ENCODE results near the gene DAB1. TPM values are rescaled to one million over a fixed set of nuclear protein-coding genes. Genes with fewer than 3 reads are reported as not detected.

The DAB1 gene
- total RNA-seq, 3 donors from 2014 or later = not detected

GRCh38 chr1:57329001-57329527 lies 94.8 kb downstream of the DAB1 start:
- H3K4me3 Mint-ChIP-seq = no peak overlapping the region
- no peaks in the 10 kb centered on the region for H3K36me3 Mint-ChIP-seq (ENCODE audit: insufficient read depth)
- no peaks in the 10 kb centered on the region for H3K9me3 Mint-ChIP-seq
- ATAC-seq (no peak), DNase-seq (no peak)
- no peaks in the 10 kb centered on the region for H3K27me3 Mint-ChIP-seq (ENCODE audit: low read depth)
- no peaks in the 10 kb centered on the region for H3K4me1 Mint-ChIP-seq (ENCODE audit: low read depth)

DNA sequence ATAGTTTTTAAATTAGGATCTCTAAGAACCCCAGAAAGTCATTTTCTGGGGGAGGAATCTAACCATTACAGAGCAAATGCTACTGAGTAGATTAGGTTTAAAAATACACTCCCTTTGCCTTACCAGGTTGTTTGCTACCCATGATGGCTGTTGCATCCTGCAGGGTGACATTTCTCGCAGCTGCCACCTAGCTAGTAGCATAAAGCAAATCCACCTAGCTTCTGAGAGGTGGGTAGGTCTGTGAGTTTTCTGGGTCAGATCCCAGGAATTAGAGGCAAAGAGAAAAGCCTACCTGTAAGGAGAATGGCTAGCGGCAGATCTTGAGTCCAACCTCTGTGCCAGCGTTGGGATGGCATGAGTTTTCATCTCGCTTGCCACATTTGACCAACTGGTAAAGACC lies 95.9 kb downstream of the DAB1 start:
- DNase-seq (no peak), ATAC-seq (no peak)
- Mint-ChIP-seq H3K4me1 (ENCODE audit: low read depth) (no peaks in the 10 kb centered on the region), H3K9me3 (no peaks in the 10 kb centered on the region), H3K4me3 (no peak overlapping the region), H3K36me3 (ENCODE audit: insufficient read depth) (no peaks in the 10 kb centered on the region), H3K27me3 (ENCODE audit: low read depth) (no peaks in the 10 kb centered on the region)

DNA sequence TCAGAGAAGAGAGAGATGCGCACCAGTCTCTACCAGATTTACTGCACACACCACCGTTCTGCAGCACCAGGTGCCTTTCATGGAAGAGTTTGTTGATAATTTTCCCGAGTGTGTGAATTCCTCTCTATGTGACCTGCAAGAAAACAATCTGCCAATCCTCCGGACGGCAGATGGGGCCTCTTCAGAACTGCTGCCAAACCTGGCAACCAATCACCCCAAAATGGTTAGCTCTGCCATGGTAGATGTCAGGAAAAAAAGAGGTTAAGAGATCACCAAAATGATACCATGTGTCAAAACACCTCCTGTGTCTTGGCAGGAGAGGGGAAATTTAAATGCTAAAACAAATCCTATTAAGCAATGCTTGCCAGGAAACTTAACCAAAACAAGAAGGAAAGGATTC lies 96.5 kb downstream of the DAB1 start:
- Mint-ChIP-seq H3K4me1 (ENCODE audit: low read depth) (no peaks in the 10 kb centered on the region), H3K4me3 (no peak overlapping the region), H3K27me3 (ENCODE audit: low read depth) (no peaks in the 10 kb centered on the region), H3K9me3 (no peaks in the 10 kb centered on the region), H3K36me3 (ENCODE audit: insufficient read depth) (no peaks in the 10 kb centered on the region)
- ATAC-seq (no peak), DNase-seq (no peak)

DNA sequence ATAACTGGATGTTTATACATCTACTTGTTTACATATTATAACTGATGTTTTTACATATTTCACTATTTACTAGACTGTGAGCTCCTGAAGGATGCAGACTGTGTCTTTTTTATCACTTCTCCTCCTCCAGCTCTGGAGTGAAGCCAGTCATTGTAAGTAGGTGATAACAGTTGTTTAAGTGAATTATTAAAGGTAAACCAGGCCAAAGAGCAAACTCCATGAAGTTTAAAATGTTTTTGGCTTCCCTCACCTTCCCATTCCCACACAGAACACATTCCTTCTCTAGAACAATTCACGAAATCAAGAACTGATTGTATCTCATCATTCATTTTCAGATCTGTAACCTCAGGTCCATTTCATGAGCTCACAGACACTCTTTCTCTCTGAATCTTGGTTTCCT lies 98.3 kb downstream of the DAB1 start:
- DNase-seq = no peak
- no peak for ATAC-seq
- Mint-ChIP-seq H3K4me1 (ENCODE audit: low read depth) (no peaks in the 10 kb centered on the region), H3K27me3 (ENCODE audit: low read depth) (no peaks in the 10 kb centered on the region), H3K4me3 (no peak overlapping the region), H3K36me3 (ENCODE audit: insufficient read depth) (no peaks in the 10 kb centered on the region), H3K9me3 (no peaks in the 10 kb centered on the region)

- Mint-ChIP-seq H3K4me1 (ENCODE audit: low read depth) (no peaks in the 10 kb centered on the region), H3K9me3 (no peaks in the 10 kb centered on the region), H3K27me3 (ENCODE audit: low read depth) (no peaks in the 10 kb centered on the region), H3K4me3 (no peak overlapping the region), H3K36me3 (ENCODE audit: insufficient read depth) (no peaks in the 10 kb centered on the region)
- DNase-seq (no peak), ATAC-seq (no peak)
These were observed 98.7 kb downstream of the DAB1 start for GRCh38 chr1:57325117-57325516.

DNA sequence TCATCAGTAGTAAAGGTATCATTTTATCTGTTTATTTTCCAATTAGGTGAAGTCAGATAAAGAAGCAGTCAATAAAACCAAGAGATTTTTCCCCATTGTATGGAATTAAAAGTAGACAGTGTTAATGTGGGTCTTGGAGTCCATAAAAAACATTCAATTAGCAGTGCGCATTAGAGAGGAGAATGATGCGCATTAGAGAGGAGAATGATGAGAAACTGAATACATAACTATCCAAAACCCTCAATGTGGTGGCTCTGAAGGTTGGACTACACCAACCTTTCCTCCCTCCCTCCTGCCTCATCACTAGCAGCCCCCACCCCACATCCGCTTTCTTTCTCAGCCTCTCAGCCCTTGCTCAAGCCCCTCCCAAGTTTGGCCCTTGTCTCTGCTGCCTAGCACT lies 99.5 kb downstream of the DAB1 start:
- H3K4me1 Mint-ChIP-seq (ENCODE audit: low read depth) = no peaks in the 10 kb centered on the region
- H3K4me3 Mint-ChIP-seq = no peak overlapping the region
- H3K36me3 Mint-ChIP-seq (ENCODE audit: insufficient read depth) = no peaks in the 10 kb centered on the region
- no peaks in the 10 kb centered on the region for H3K9me3 Mint-ChIP-seq
- DNase-seq = no peak
- no peak for ATAC-seq
- no peaks in the 10 kb centered on the region for H3K27me3 Mint-ChIP-seq (ENCODE audit: low read depth)

GRCh38 chr1:57321776-57322175 lies 102.1 kb downstream of the DAB1 start:
- ATAC-seq (no peak), DNase-seq (no peak)
- no peaks in the 10 kb centered on the region for H3K4me1 Mint-ChIP-seq (ENCODE audit: low read depth)
- no peak overlapping the region for H3K4me3 Mint-ChIP-seq
- no peaks in the 10 kb centered on the region for H3K27me3 Mint-ChIP-seq (ENCODE audit: low read depth)
- no peaks in the 10 kb centered on the region for H3K36me3 Mint-ChIP-seq (ENCODE audit: insufficient read depth)
- no peaks in the 10 kb centered on the region for H3K9me3 Mint-ChIP-seq

DNA sequence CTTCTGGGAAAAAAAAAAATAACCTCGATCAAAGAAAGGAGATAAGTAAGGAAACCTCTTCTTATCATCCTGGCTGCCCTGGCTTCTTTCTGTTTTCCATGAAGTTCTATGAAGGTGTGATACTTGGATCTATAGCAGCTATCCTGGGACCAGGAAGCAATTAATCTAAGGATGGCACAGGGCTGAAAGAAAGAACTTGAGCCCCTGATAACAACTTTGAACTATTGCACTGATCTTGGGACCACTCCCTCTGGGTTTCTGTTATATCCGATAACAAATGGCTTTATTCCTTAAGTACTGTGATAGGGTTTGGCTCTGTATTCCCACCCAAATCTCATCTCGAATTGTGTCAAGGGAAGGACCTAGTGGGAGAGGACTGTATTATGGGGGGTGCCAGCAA lies 104.1 kb downstream of the DAB1 start:
- Mint-ChIP-seq H3K4me3 (no peak overlapping the region), H3K9me3 (no peaks in the 10 kb centered on the region), H3K27me3 (ENCODE audit: low read depth) (no peaks in the 10 kb centered on the region), H3K4me1 (ENCODE audit: low read depth) (no peaks in the 10 kb centered on the region), H3K36me3 (ENCODE audit: insufficient read depth) (no peaks in the 10 kb centered on the region)
- no peak for ATAC-seq
- DNase-seq = no peak

DNA sequence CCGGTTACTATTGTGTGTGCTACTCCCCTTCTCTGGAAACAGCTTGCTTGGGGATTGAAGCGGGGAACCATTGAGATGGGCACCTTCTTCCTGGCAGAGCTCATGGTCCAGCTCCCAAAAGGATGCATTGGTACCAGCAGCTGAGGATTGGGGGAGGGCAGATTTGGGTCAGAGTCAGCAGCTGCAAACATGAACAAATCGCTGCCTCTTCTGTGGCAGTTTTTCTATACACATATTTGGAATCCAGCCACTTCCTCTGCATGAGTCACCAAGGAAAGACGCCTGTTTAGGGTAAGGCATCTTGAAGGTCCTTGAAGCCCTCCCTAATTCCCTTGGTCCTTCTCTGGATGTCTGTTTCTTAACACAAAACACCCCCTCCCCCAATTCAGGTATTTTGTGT lies 104.7 kb downstream of the DAB1 start:
- H3K36me3 Mint-ChIP-seq (ENCODE audit: insufficient read depth) = no peaks in the 10 kb centered on the region

DNA sequence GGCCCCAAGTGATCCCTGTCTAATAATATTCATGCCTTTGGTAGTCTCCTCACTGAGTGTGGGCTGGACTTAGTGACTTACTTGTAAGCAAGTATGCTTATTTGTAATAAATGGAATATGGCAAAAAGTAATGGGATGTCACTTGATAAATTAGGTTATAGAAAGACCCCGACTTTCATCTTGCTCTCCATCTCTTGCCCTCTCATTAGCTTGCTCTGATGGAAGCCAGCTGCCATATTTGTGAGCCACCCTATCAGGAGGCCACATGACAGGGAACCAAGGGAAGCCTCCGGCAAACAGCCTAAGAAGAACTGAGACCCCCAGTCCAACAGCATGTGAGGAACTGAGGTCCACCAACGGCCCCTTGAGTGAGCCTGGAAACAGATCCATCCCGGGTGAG lies 107.0 kb downstream of the DAB1 start:
- DNase-seq = no peak
- Mint-ChIP-seq H3K9me3 (no peaks in the 10 kb centered on the region), H3K4me3 (no peak overlapping the region), H3K36me3 (ENCODE audit: insufficient read depth) (no peaks in the 10 kb centered on the region), H3K27me3 (ENCODE audit: low read depth) (no peaks in the 10 kb centered on the region), H3K4me1 (ENCODE audit: low read depth) (no peaks in the 10 kb centered on the region)
- ATAC-seq = no peak

More for the DNA sequence above, 104.7 kb downstream of the DAB1 start:
- Mint-ChIP-seq H3K27me3 (ENCODE audit: low read depth) (no peaks in the 10 kb centered on the region), H3K4me3 (no peak overlapping the region), H3K4me1 (ENCODE audit: low read depth) (no peaks in the 10 kb centered on the region), H3K9me3 (no peaks in the 10 kb centered on the region)
- no peak for ATAC-seq
- no peak for DNase-seq

DNA sequence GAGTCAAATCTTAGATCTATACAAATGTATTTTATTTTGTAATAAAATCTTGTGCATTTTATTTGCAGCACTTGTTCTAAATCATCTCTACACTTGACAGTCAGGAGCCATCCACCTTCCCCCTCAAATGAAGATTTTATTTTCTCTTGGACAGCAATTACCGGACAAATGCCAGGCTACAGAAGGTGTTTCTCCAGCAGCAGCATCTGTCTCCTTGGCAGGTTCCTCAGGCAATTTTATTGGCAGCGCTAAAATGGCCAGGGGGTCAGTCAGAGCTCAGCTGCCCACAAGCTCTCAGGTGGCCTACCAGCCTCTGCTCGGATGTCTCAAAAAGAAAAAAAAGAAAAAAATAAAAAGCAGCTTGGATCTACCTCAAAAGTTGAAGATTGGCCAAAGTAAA lies 107.6 kb downstream of the DAB1 start:
- Mint-ChIP-seq H3K4me1 (ENCODE audit: low read depth) (no peaks in the 10 kb centered on the region), H3K4me3 (no peak overlapping the region), H3K27me3 (ENCODE audit: low read depth) (no peaks in the 10 kb centered on the region), H3K9me3 (no peaks in the 10 kb centered on the region), H3K36me3 (ENCODE audit: insufficient read depth) (no peaks in the 10 kb centered on the region)
- DNase-seq (no peak), ATAC-seq (no peak)

GRCh38 chr1:57312869-57313268 lies 111.0 kb downstream of the DAB1 start:
- ATAC-seq (no peak), DNase-seq (no peak)
- H3K36me3 Mint-ChIP-seq (ENCODE audit: insufficient read depth) = no peaks in the 10 kb centered on the region
- H3K9me3 Mint-ChIP-seq = peaks cover under 1% of the 10 kb centered on the region
- peaks cover 5% of the 10 kb centered on the region for H3K4me1 Mint-ChIP-seq (ENCODE audit: low read depth)
- H3K27me3 Mint-ChIP-seq (ENCODE audit: low read depth) = no peaks in the 10 kb centered on the region
- no peak overlapping the region for H3K4me3 Mint-ChIP-seq

DNA sequence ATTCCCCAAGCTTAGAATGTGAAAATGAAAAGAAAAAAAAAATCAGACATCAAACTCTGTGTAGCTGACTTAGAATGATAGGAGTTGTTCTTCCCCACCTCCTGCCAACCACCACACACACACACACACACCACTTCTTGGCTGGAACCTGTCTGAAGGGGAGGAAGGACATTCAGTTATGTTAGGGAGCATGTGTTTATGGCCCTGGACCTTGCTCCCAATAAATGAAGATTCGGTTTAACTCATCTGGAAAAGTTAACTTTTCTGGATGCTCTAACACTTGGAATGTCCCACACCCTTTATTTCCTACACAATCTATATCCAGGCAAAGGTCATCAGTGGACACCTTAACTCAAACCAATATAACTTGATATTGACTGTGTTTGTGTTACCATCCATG lies 112.4 kb downstream of the DAB1 start:
- no peak for ATAC-seq
- H3K4me1 Mint-ChIP-seq (ENCODE audit: low read depth) = peaks cover 18% of the 10 kb centered on the region
- no peak overlapping the region for H3K4me3 Mint-ChIP-seq
- H3K9me3 Mint-ChIP-seq = peaks cover 11% of the 10 kb centered on the region
- DNase-seq = no peak
- no peaks in the 10 kb centered on the region for H3K36me3 Mint-ChIP-seq (ENCODE audit: insufficient read depth)
- H3K27me3 Mint-ChIP-seq (ENCODE audit: low read depth) = no peaks in the 10 kb centered on the region

- H3K4me3 Mint-ChIP-seq = no peak overlapping the region
- H3K9me3 Mint-ChIP-seq = peaks cover 11% of the 10 kb centered on the region
- no peaks in the 10 kb centered on the region for H3K36me3 Mint-ChIP-seq (ENCODE audit: insufficient read depth)
- H3K27me3 Mint-ChIP-seq (ENCODE audit: low read depth) = no peaks in the 10 kb centered on the region
- peaks cover 19% of the 10 kb centered on the region for H3K4me1 Mint-ChIP-seq (ENCODE audit: low read depth)
- DNase-seq (no peak), ATAC-seq (no peak)
These were observed 112.9 kb downstream of the DAB1 start for GRCh38 chr1:57311006-57311405.

- H3K9me3 Mint-ChIP-seq = peaks cover 11% of the 10 kb centered on the region
- H3K4me3 Mint-ChIP-seq = no peak overlapping the region
- peaks cover 24% of the 10 kb centered on the region for H3K4me1 Mint-ChIP-seq (ENCODE audit: low read depth)
- no peak for ATAC-seq
- DNase-seq = no peak
- no peaks in the 10 kb centered on the region for H3K36me3 Mint-ChIP-seq (ENCODE audit: insufficient read depth)
- no peaks in the 10 kb centered on the region for H3K27me3 Mint-ChIP-seq (ENCODE audit: low read depth)
These were observed 114.2 kb downstream of the DAB1 start for GRCh38 chr1:57309630-57310029.
